SH-SY5Y (cell line): ENCODE data around the gene DPYD.

Source experiments
- GATA2 ChIP-seq: IDR thresholded peaks from 2 replicates; pipeline ENCODE4 v1.6.1; 2011; ENCODE audit warnings: mild to moderate bottlenecking, low read depth, low read length
- GATA3 ChIP-seq: IDR thresholded peaks from 2 replicates; pipeline ENCODE4 v1.6.1; 2011; ENCODE audit warnings: low read depth, mild to moderate bottlenecking, low read length, moderate library complexity

DNA sequence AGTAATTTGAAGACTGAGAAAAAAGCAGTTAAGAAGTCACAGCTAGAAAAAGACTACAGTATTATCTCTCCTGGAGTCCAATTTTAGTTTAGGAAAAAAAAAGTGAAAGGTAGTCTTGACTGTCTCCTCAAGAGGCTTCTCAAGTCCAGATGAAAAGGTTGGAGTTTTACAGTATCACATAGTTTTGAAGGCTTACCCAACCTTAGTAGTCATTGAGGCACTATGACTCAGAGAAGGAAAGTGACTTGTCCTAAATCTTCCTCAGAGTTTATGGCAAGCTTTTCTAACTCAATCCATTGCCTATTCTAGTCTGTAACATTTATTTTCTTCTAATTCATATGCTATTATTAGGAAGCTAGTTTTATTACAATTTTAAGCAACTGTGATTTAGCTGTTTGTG lies 174.9 kb downstream of the DPYD start:
- no peak for TF ChIP-seq GATA2
- TF ChIP-seq GATA3: no peak
